Measurements from ENCODE around the gene CCDC137.
A peak's percentile ranks its signal among the peaks of the same experiment; 100 is the strongest.
"Not testable (repeated sequence)": the region's sequence is repeated elsewhere in the genome, so short reads cannot be mapped to it uniquely, and the experiment has no call there.

The CCDC137 gene, protein sequence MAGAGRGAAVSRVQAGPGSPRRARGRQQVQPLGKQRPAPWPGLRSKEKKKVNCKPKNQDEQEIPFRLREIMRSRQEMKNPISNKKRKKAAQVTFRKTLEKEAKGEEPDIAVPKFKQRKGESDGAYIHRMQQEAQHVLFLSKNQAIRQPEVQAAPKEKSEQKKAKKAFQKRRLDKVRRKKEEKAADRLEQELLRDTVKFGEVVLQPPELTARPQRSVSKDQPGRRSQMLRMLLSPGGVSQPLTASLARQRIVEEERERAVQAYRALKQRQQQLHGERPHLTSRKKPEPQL

GRCh38 chr17:81666342-81667191 is at the start of gene CCDC137, which contains the start of gene OXLD1:
TSS of gene CCDC137 (plus strand) at chr17:81666737. CDS start at chr17:81666767, 30 bp downstream.
TSS of gene OXLD1 (minus strand) at chr17:81666605. CDS start at chr17:81666577, 28 bp downstream.
- peak; percentile 81 to 84 for DNase-seq (ENCODE audit: low read depth in 2 of 2, low spot score in 1 of 2)

- no peak for DNase-seq (ENCODE audit: low read depth in 2 of 2, low spot score in 1 of 2)
These were observed 49.7 kb upstream of the CCDC137 start for GRCh38 chr17:81616877-81617276.

GRCh38 chr17:81618307-81618706 is 48.2 kb upstream of the CCDC137 start:
- DNase-seq (ENCODE audit: low read depth in 2 of 2, low spot score in 1 of 2), result not testable (repeated sequence)

DNA sequence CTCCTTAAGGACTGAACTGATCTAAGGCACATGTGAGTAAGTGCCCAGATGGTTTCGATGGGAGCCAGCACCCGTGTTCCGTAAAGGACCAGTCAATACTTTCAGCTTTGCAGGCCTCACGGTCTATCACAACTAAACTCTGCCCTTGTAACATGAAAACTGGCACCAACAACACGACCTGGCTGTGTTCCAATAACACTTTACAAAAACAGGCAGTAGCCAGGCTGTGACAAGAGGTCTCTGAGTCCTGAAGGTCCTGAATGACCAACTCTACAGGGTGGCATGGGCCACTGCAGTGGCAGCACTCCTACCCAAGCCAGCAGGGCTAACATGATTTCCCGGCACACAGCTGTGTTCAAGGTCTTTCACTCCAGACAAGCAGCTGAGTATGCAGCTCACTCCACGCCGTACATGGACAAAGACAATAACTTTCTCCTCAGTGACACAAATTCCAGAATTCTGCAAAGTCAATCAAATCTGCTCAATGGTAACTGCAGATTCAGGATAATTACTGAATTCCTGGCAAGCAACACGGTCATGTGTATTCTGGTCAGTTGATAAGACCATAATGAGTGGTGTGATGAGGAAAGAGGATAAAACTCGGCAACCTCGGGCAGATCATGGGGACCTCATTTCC is 44.9 kb upstream of the CCDC137 start:
- DNase-seq (ENCODE audit: low read depth in 2 of 2, low spot score in 1 of 2), result no peak

DNA sequence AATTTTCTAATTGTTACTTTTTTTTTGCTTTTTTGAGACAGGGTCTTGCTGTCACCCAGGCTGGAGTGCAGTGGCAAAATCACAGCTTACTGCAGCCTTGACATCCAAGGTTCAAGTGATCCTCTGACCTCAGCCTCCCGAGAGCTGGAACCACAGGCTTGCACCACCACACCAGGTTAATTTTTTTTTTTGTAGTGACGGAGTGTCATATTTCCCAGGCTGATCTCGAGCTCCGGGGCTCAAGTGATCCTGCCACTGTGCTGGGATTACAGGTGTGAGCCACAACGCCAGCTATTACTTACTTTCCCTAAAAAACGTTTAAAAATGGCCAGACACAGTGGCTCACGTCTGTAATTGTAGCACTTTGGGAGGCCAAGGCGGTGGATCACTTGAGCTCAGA is 36.3 kb upstream of the CCDC137 start:
- no peak for DNase-seq (ENCODE audit: low read depth in 2 of 2, low spot score in 1 of 2)

GRCh38 chr17:81631482-81631881 is 35.1 kb upstream of the CCDC137 start:
- DNase-seq (ENCODE audit: low read depth in 2 of 2, low spot score in 1 of 2), result no peak

GRCh38 chr17:81635431-81635830 is 31.1 kb upstream of the CCDC137 start:
- no peak for DNase-seq (ENCODE audit: low read depth in 2 of 2, low spot score in 1 of 2)

- no peak for DNase-seq (ENCODE audit: low read depth in 2 of 2, low spot score in 1 of 2)
These were observed 30.5 kb upstream of the CCDC137 start for GRCh38 chr17:81635973-81636504.

DNA sequence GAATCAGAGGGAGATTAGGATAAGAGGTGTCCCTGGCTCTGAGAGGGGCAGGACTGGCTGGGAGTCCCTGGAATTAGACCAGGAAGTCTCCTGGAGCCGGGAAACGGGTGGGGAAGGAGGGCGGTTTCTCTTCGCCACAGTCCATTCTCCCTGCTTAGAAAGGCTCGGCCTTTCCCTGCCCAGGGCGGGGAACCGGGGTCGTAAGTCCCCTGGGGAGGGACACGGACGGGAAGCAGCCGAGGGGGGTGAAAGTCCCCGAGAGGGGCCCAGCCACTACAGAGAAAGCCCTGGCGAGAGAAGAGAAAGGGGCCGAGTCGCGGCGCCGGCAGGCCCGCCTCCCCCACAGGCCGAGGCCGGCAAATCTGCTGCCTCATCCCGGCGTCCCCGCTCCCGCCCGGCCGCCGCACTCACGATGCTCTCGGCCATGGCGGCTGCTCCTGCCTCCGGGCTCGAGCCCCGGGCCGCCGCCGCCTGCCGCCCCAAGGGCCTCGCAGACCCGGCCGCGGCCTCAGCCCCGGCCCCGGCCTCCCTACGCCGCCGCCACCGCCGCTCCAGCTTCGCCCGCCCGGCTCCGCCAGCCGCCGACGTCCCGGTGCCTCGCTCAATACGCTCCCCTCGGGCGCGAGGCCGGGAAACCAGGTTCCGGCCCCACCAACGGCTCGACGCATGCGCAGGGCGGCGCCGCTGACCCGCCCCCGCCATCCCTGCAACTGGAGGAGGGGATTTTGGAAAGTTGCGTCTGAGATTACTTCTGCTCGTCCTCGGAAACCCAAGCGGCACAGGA is 29.8 kb upstream of the CCDC137 start, which contains the start of the genes NPLOC4 and TSPAN10:
NPLOC4 (minus strand) TSS at position 608 of the 784 bp plus-strand sequence; CDS start at position 426, 182 bp downstream.
TSPAN10 (plus strand) TSS at position 692 of the 784 bp plus-strand sequence. CDS start 5,217 bp downstream, outside the sequence.
- DNase-seq (ENCODE audit: low read depth in 2 of 2, low spot score in 1 of 2), result peak; percentile 66 to 75

DNA sequence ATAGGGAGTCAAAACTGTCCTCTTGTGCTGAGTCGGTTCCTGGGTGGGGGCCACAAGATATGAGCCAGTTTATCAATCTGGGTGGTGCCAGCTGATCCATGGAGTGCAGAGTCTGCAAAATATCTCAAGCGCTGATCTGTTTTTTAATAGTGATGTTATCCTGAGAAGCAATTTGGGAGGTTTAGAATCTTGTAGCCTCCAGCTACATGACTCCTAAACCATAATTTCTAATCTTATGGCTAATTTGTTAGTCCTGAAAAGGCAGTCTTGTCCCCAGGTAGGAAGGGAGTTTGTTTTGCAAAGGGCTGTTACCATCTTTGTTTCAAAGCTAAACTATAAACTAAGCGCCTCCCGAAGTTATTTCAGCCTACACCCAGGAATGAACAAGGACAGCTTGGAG is 27.9 kb upstream of the CCDC137 start:
- DNase-seq (ENCODE audit: low read depth in 2 of 2, low spot score in 1 of 2), result no peak

DNA sequence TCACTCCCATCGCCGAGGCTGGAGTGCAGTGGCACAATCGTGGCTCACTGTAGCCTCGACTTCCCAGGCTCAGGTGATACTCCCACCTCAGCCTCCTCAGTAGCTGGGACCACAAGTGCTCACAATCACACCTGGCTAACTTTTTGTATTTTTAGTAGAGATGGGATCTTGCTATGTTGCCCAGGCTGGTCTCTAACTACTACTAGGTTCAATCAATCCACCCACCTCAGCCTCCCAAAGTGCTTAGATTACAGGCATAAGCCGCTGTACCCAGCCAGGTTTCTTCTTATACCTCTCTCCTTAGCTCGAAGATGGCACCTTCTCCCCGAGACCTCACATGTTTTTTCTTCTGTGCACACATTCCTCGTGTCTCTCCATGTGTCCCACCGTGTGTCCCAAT is 26.5 kb upstream of the CCDC137 start:
- no peak for DNase-seq (ENCODE audit: low read depth in 2 of 2, low spot score in 1 of 2)

DNA sequence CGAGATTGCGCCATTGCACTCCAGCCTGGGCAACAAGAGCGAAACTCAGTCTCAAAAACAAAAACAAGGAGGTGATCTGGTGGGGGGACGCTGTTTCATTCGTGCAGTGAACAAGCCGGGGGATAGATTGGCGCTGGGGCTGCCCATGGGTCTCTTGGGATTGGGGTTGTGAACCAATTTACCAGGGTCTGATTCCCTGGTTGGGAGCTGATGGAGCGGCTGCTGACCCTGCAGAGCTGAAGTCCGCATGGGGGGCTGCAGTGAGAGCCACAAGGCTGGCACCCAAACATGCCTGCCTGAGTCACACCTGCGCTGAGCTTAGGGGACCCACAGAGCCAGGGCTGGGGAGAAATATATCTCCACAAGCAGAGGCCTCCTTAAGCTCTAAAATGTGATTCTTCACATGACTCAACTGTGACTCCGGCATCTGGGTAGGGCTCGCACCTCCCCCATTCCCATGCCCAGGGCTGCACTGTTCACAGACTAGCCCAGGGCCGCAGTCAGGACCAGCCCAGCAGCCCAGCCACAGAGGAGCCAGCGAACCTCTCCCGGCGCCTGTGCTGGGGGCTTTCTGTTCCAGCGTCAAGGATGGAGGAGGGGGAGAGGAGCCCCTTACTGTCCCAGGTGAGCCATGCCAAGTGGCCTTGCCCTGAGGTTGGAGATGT is 24.6 kb upstream of the CCDC137 start:
- DNase-seq (ENCODE audit: low read depth in 2 of 2, low spot score in 1 of 2), result no peak

- no peak for DNase-seq (ENCODE audit: low read depth in 2 of 2, low spot score in 1 of 2)
These were observed 22.0 kb upstream of the CCDC137 start for GRCh38 chr17:81644496-81644895.

DNA sequence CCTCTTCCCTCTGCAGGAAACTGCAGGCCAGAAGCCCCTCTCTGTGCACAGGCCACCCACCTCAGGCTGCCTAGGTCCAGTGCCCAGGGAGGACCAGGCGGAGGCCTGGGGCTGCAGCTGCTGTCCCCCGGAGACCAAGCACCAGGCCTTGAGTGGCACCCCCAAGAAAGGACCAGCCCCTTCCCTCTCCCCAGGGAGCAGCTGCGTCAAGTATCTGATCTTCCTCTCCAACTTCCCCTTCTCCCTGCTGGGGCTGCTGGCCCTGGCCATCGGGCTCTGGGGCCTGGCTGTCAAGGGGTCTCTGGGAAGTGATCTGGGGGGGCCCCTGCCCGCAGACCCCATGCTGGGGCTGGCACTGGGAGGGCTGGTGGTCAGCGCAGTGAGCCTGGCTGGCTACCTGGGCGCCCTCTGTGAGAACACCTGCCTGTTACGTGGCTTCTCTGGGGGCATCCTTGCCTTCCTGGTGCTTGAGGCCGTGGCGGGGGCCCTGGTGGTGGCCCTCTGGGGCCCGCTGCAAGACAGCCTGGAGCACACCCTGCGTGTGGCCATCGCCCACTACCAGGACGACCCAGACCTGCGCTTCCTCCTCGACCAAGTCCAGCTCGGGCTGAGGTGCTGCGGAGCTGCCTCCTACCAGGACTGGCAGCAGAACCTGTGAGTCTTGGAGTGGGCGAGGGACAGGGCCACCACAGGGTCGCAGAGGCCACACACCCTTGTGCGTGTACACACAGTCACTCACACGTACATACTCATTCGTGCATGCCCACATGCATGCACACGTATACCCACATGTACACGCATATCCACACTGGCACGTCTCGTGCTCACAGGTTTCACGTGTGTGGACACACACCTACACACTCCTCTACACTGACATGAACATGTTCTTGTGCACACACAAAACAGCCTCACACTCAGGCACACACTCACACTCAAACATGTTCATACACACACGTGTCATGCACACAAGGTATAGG is 21.3 kb upstream of the CCDC137 start:
- no peak for DNase-seq (ENCODE audit: low read depth in 2 of 2, low spot score in 1 of 2)

- DNase-seq (ENCODE audit: low read depth in 2 of 2, low spot score in 1 of 2), result no peak
These were observed 19.5 kb upstream of the CCDC137 start for GRCh38 chr17:81646869-81647600.

DNA sequence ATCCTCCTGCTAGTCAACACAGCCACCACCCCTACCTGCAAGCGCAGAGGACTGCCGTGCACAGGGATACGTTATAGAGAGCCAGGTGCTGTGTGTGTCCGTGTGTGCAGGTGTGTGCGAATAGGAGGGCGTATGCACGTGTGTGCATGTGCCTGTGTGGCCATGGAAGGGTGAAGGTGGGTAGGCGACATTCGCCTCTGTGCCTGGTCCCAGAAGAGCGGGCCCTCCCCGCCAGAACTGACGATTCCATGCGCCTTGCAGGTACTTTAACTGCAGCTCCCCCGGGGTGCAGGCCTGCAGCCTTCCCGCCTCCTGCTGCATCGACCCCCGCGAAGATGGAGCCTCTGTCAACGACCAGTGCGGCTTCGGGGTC is 18.9 kb upstream of the CCDC137 start:
- DNase-seq (ENCODE audit: low read depth in 2 of 2, low spot score in 1 of 2), result no peak

DNA sequence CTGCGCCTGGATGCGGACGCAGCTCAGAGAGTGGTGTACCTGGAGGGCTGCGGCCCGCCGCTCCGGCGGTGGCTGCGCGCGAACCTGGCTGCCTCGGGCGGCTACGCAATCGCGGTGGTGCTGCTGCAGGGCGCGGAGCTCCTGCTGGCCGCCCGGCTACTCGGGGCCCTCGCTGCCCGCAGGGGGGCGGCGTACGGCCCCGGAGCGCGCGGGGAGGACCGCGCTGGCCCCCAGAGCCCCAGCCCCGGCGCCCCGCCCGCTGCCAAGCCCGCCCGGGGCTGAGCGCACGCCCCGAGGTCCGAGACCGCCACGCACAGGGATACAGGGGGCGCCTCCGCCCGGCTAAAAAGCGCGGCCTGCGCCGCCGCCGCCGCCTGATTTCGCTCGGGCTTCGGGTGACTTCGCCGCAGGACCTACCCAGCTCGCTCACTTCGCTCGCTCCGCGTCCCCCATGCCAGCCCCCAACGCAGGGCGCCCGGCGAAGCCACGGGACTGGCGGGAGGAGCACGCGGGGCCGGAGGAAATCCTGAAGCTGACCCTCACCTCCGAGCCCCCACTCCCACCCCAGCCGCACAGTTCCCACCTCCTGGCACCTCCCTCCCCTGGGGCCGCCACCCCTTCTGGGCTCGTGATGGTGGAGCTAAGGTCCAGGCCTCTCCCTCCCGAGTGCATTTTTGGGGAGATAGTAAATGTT is 18.4 kb upstream of the CCDC137 start:
- no peak for DNase-seq (ENCODE audit: low read depth in 2 of 2, low spot score in 1 of 2)

- DNase-seq (ENCODE audit: low read depth in 2 of 2, low spot score in 1 of 2), result no peak
These were observed 17.8 kb upstream of the CCDC137 start for GRCh38 chr17:81648707-81649085.

Measured in stimulated activated CD8-positive, alpha-beta memory T cell treated with anti-CD3 and anti-CD28 coated beads, Interleukin-4, amount 100 ng/mL, for 1 hour (primary cell).